GM23338 (cell line): Measurements from ENCODE around the gene PRPF6. TPM values are rescaled to one million over a fixed set of nuclear protein-coding genes. Genes with fewer than 3 reads are reported as not detected.

ENCODE experiments used
- ATAC-seq: fragments of 200-7000 bp; cut with Tn5 transposase; 3 replicates; pipeline ENCODE4 v1.9.1; 2020
- DNase-seq: peaks from one replicate; pipeline ENCODE4 v3.0.0-alpha.2; 2015; ENCODE audit warnings: low spot score
- H2AFZ ChIP-seq: fragments of 200-600 bp; sonication (generic); 2 replicates; pipeline ENCODE4 v1.8.0; 2016; ENCODE audit warnings: antibody characterized with exemption, mild to moderate bottlenecking, moderate library complexity
- H3F3A ChIP-seq: fragments of 200-600 bp; sonication (generic); replicated peaks from 2 replicates; pipeline ENCODE4 v1.8.0; 2017; ENCODE audit warnings: antibody characterized with exemption, mixed run types, low read depth
- H3K27ac ChIP-seq: fragments of 200-600 bp; sonication (generic); 2 replicates; pipeline ENCODE4 v1.6.1; 2016; ENCODE audit warnings: low read depth
- H3K27me3 ChIP-seq: fragments of 200-600 bp; sonication (generic); 2 replicates; pipeline ENCODE4 v1.8.0; 2016; ENCODE audit warnings: mild to moderate bottlenecking, mixed run types, moderate library complexity; ENCODE audit not compliant: insufficient read depth
- H3K36me3 ChIP-seq: fragments of 200-600 bp; sonication (generic); 2 replicates; pipeline ENCODE4 v1.8.0; 2016; ENCODE audit warnings: mild to moderate bottlenecking; ENCODE audit not compliant: insufficient read depth
- H3K4me1 ChIP-seq: fragments of 200-600 bp; sonication (generic); 2 replicates; pipeline ENCODE4 v1.8.0; 2016; ENCODE audit warnings: mild to moderate bottlenecking, moderate library complexity; ENCODE audit not compliant: insufficient read depth
- H3K4me2 ChIP-seq: fragments of 200-600 bp; sonication (generic); 2 replicates; pipeline ENCODE4 v1.7.1; 2017; ENCODE audit warnings: mixed run types
- H3K4me3 ChIP-seq: fragments of 200-600 bp; sonication (generic); 2 replicates; pipeline ENCODE4 v1.6.1; 2016; ENCODE audit warnings: mixed run types
- H3K79me2 ChIP-seq: fragments of 200-600 bp; sonication (generic); replicated peaks from 2 replicates; pipeline ENCODE4 v1.8.0; 2017; ENCODE audit warnings: mild to moderate bottlenecking; ENCODE audit not compliant: insufficient read depth
- H3K9me2 ChIP-seq: fragments of 200-600 bp; sonication (generic); 2 replicates; pipeline ENCODE4 v1.8.0; 2017; ENCODE audit not compliant: insufficient read depth
- H4K20me1 ChIP-seq: fragments of 200-600 bp; sonication (generic); replicated peaks from 2 replicates; pipeline ENCODE4 v1.8.0; 2017; ENCODE audit warnings: mild to moderate bottlenecking; ENCODE audit not compliant: insufficient read depth
- H3K27ac Mint-ChIP-seq: 2 replicates; pipeline ENCODE4 v1.8.0; 2020; ENCODE audit warnings: inconsistent platforms, mild to moderate bottlenecking, moderate library complexity, mixed read lengths
- H3K27me3 Mint-ChIP-seq: 3 replicates; pipeline ENCODE4 v1.8.0; 2022; ENCODE audit warnings: low read depth, mild to moderate bottlenecking, moderate library complexity, mixed read lengths, inconsistent platforms; ENCODE audit not compliant: insufficient read depth, poor library complexity
- H3K36me3 Mint-ChIP-seq: 3 replicates; pipeline ENCODE4 v1.8.0; 2021; ENCODE audit warnings: low read depth, mild to moderate bottlenecking, inconsistent platforms, moderate library complexity, mixed read lengths
- H3K4me1 Mint-ChIP-seq: 3 replicates; pipeline ENCODE4 v1.8.0; 2020; ENCODE audit warnings: mild to moderate bottlenecking, inconsistent platforms, mixed read lengths
- H3K4me3 Mint-ChIP-seq: 3 replicates; pipeline ENCODE4 v1.8.0; 2021; ENCODE audit warnings: moderate library complexity, mild to moderate bottlenecking, inconsistent platforms, mixed read lengths
- H3K9me3 Mint-ChIP-seq: 3 replicates; pipeline ENCODE4 v1.8.0; 2020; ENCODE audit warnings: moderate library complexity, mild to moderate bottlenecking, inconsistent platforms, mixed read lengths
- CREB1 ChIP-seq: fragments of 250-450 bp; sonication (Bioruptor Pico); IDR thresholded peaks from 2 replicates; pipeline ENCODE4 v1.5.0; 2020; ENCODE audit warnings: low read depth, mild to moderate bottlenecking, moderate library complexity
- EZH2 ChIP-seq: fragments of 200-600 bp; sonication (generic); IDR thresholded peaks from one replicate; pipeline ENCODE4 v1.8.0; 2017; ENCODE audit warnings: antibody characterized with exemption, mild to moderate bottlenecking, low read depth; ENCODE audit not compliant: unreplicated experiment
- EZH2phosphoT487 ChIP-seq: fragments of 200-600 bp; sonication (generic); IDR thresholded peaks from one replicate; pipeline ENCODE4 v1.8.1; 2018; ENCODE audit warnings: antibody characterized with exemption; ENCODE audit not compliant: unreplicated experiment
- JUNB ChIP-seq: IDR thresholded peaks from one replicate; pipeline ENCODE4 v1.6.1; 2016; ENCODE audit warnings: antibody characterized with exemption; ENCODE audit not compliant: unreplicated experiment
- POLR2AphosphoS5 ChIP-seq: IDR thresholded peaks from 2 replicates; pipeline ENCODE4 v1.6.1; 2016; ENCODE audit warnings: antibody characterized with exemption, low read depth
- STAT1 ChIP-seq: IDR thresholded peaks from one replicate; pipeline ENCODE4 v1.6.1; 2016; ENCODE audit warnings: antibody characterized with exemption; ENCODE audit not compliant: unreplicated experiment
- ZNF114 ChIP-seq: fragments of 250-450 bp; sonication (Bioruptor Pico); IDR thresholded peaks from 2 replicates; pipeline ENCODE4 v1.5.0; 2020; ENCODE audit warnings: mild to moderate bottlenecking, moderate library complexity
- ZNF331 ChIP-seq: fragments of 250-450 bp; sonication (Bioruptor Pico); IDR thresholded peaks from 2 replicates; pipeline ENCODE4 v1.5.0; 2020; ENCODE audit warnings: low read depth, mild to moderate bottlenecking, moderate library complexity
- polyA plus RNA-seq: library from polyadenylated mRNA; unstranded; fragments of >200 nt; fragmentation: Nextera tagmentation; extraction: Ambion mirVana; gene quantifications from 2 replicates; pipeline ENCODE4 v1.2.1, GENCODE V29; 2016
- total RNA-seq: library from RNA; depleted of rRNA; stranded (reverse); fragments of >200 nt; shearing (Covaris generic); gene quantifications from 2 replicates; pipeline ENCODE4 v1.2.3, GENCODE V29; 2014
- TF ChIP-seq, protein P1 (sequence below): IDR thresholded peaks from one replicate; pipeline ENCODE4 v1.6.1; 2018; ENCODE audit warnings: antibody characterized with exemption; ENCODE audit not compliant: unreplicated experiment
- TF ChIP-seq, protein P2 (sequence below), 2 experiments: fragments of 200-600 bp in 1 of 2; sonication (generic) in 1 of 2; conservative IDR thresholded peaks; 2 replicates each; pipeline versions ENCODE4 v1.5.1 to v1.6.1; 2016 to 2017; ENCODE audit warnings: antibody characterized with exemption in 2 of 2, low read depth in 2 of 2, mild to moderate bottlenecking in 2 of 2, moderate library complexity in 1 of 2
- TF ChIP-seq, protein P3 (sequence below): fragments of 250-450 bp; sonication (Bioruptor Pico); IDR thresholded peaks from 2 replicates; pipeline ENCODE4 v1.5.0; 2020; ENCODE audit warnings: mild to moderate bottlenecking, moderate library complexity

PRPF6 gene
- total and polyA plus RNA-seq, 2 experiments from 2014 or later: 53.8 to 79.9 TPM

DNA sequence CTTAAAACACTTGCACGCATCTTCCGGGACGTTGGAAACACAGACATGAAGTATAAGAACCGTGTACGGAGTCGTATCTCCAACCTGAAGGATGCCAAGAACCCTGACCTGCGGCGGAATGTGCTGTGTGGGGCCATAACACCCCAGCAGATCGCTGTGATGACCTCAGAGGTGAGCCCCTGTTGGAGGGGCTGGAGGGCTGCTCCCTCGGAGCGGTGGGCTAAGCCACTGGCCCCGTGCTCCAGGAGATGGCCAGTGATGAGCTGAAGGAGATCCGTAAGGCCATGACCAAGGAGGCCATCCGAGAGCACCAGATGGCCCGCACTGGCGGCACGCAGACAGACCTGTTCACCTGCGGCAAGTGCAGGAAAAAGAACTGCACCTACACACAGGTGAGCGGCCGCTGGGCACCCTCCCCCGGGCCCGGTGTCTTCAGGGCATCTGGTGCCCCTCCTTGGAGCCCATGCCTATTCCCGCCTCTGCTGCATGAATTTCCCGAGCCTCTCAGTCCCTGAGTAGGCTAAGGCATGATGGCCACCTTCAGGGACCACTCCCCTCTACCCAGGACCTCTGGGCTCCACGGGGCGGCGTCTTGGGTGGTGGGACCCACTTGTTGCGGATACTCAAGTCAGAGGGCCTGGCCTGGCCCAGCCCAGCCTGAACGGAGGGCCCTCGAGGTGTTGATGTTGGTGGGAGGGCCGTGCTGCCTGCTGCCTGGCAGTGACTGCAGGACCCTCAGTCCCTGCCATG is 89.5 kb downstream of the PRPF6 start (continued):
- TF ChIP-seq, protein P1, sequence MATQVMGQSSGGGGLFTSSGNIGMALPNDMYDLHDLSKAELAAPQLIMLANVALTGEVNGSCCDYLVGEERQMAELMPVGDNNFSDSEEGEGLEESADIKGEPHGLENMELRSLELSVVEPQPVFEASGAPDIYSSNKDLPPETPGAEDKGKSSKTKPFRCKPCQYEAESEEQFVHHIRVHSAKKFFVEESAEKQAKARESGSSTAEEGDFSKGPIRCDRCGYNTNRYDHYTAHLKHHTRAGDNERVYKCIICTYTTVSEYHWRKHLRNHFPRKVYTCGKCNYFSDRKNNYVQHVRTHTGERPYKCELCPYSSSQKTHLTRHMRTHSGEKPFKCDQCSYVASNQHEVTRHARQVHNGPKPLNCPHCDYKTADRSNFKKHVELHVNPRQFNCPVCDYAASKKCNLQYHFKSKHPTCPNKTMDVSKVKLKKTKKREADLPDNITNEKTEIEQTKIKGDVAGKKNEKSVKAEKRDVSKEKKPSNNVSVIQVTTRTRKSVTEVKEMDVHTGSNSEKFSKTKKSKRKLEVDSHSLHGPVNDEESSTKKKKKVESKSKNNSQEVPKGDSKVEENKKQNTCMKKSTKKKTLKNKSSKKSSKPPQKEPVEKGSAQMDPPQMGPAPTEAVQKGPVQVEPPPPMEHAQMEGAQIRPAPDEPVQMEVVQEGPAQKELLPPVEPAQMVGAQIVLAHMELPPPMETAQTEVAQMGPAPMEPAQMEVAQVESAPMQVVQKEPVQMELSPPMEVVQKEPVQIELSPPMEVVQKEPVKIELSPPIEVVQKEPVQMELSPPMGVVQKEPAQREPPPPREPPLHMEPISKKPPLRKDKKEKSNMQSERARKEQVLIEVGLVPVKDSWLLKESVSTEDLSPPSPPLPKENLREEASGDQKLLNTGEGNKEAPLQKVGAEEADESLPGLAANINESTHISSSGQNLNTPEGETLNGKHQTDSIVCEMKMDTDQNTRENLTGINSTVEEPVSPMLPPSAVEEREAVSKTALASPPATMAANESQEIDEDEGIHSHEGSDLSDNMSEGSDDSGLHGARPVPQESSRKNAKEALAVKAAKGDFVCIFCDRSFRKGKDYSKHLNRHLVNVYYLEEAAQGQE: no peak
- TF ChIP-seq STAT1 (no peak), ZNF114 (CRISPR knock-in tag) (no peak)

DNA sequence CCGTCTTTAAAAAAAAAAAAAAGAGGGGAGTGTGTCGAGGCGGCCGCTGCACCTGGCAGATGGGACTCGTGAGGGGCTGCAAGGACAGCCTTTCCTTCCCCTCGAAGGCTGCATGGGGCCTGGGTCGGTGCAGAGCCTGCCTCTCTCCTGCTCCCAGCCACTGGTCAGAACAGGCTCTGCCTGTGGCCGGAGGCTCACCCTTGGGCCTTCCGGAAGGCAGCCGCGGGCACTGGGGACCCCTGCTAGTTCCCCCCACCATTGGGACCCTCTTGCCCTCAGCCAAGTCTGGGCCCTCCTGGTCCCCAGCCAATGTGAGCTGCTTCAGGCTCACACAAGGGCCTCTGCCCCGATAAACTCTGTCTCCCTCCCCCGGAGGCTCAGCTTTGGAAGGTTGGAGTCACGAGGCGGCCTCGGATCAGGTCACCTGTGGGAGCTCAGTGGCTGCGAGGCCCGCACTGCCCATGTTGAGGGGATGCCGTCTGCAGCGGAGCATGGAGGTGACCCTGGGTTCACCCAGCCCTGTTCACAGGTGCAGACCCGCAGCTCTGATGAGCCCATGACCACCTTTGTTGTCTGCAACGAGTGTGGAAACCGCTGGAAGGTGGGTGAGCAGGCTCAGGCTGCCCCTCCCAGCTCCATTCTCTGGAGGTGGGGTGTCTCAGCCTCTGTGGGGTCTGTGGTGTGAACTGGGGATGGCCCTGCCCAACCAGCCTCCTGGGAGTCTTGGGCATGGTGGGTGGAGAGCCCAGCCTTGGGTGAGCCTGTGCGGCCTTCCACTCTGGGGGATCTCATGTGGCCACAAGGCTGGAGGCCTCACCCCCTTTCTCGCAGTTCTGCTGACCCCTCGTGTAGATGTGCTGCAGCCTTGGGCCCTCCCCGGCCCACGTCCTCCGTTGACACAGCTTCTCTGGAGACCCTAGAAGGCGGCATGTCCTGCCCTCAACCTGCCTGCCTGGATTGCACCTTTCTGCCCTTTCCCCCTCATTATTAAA is 90.7 kb downstream of the PRPF6 start:
- Histone ChIP-seq H3K79me2 (no peaks in the 10 kb centered on the region), H3K9me2 (no peaks in the 10 kb centered on the region), H3K36me3 (no peaks in the 10 kb centered on the region), H3K27ac (no peak overlapping the region), H3K4me3 (no peak overlapping the region), H4K20me1 (no peaks in the 10 kb centered on the region), H3F3A (no peaks in the 10 kb centered on the region), H3K27me3 (no peaks in the 10 kb centered on the region), H3K4me2 (no peak overlapping the region), H3K4me1 (no peaks in the 10 kb centered on the region), H2AFZ (no peak overlapping the region)
- no peak overlapping the region for H3K4me3 Mint-ChIP-seq
- H3K4me1 Mint-ChIP-seq: peaks cover 6% of the 10 kb centered on the region
- H3K27me3 Mint-ChIP-seq: peaks cover 7% of the 10 kb centered on the region
- H3K36me3 Mint-ChIP-seq: peaks cover 2% of the 10 kb centered on the region; the same call in 1 of the 3 replicates
- H3K27ac Mint-ChIP-seq: no peak overlapping the region
- ATAC-seq (no peak), DNase-seq (no peak)
- H3K9me3 Mint-ChIP-seq: no peaks in the 10 kb centered on the region
- no peak for TF ChIP-seq EZH2
- TF ChIP-seq JUNB: no peak
- TF ChIP-seq EZH2phosphoT487: no peak
- TF ChIP-seq, protein P2, sequence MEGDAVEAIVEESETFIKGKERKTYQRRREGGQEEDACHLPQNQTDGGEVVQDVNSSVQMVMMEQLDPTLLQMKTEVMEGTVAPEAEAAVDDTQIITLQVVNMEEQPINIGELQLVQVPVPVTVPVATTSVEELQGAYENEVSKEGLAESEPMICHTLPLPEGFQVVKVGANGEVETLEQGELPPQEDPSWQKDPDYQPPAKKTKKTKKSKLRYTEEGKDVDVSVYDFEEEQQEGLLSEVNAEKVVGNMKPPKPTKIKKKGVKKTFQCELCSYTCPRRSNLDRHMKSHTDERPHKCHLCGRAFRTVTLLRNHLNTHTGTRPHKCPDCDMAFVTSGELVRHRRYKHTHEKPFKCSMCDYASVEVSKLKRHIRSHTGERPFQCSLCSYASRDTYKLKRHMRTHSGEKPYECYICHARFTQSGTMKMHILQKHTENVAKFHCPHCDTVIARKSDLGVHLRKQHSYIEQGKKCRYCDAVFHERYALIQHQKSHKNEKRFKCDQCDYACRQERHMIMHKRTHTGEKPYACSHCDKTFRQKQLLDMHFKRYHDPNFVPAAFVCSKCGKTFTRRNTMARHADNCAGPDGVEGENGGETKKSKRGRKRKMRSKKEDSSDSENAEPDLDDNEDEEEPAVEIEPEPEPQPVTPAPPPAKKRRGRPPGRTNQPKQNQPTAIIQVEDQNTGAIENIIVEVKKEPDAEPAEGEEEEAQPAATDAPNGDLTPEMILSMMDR (conservative IDR thresholded peaks at IDR 0.05; ENCODE audit: low read depth in 2 of 2): no peak
- TF ChIP-seq CREB1 (CRISPR knock-in tag): no peak
- no peak for TF ChIP-seq ZNF114 (CRISPR knock-in tag)
- TF ChIP-seq ZNF331 (CRISPR knock-in tag): no peak
- no peak for TF ChIP-seq POLR2AphosphoS5
- TF ChIP-seq, protein P3, sequence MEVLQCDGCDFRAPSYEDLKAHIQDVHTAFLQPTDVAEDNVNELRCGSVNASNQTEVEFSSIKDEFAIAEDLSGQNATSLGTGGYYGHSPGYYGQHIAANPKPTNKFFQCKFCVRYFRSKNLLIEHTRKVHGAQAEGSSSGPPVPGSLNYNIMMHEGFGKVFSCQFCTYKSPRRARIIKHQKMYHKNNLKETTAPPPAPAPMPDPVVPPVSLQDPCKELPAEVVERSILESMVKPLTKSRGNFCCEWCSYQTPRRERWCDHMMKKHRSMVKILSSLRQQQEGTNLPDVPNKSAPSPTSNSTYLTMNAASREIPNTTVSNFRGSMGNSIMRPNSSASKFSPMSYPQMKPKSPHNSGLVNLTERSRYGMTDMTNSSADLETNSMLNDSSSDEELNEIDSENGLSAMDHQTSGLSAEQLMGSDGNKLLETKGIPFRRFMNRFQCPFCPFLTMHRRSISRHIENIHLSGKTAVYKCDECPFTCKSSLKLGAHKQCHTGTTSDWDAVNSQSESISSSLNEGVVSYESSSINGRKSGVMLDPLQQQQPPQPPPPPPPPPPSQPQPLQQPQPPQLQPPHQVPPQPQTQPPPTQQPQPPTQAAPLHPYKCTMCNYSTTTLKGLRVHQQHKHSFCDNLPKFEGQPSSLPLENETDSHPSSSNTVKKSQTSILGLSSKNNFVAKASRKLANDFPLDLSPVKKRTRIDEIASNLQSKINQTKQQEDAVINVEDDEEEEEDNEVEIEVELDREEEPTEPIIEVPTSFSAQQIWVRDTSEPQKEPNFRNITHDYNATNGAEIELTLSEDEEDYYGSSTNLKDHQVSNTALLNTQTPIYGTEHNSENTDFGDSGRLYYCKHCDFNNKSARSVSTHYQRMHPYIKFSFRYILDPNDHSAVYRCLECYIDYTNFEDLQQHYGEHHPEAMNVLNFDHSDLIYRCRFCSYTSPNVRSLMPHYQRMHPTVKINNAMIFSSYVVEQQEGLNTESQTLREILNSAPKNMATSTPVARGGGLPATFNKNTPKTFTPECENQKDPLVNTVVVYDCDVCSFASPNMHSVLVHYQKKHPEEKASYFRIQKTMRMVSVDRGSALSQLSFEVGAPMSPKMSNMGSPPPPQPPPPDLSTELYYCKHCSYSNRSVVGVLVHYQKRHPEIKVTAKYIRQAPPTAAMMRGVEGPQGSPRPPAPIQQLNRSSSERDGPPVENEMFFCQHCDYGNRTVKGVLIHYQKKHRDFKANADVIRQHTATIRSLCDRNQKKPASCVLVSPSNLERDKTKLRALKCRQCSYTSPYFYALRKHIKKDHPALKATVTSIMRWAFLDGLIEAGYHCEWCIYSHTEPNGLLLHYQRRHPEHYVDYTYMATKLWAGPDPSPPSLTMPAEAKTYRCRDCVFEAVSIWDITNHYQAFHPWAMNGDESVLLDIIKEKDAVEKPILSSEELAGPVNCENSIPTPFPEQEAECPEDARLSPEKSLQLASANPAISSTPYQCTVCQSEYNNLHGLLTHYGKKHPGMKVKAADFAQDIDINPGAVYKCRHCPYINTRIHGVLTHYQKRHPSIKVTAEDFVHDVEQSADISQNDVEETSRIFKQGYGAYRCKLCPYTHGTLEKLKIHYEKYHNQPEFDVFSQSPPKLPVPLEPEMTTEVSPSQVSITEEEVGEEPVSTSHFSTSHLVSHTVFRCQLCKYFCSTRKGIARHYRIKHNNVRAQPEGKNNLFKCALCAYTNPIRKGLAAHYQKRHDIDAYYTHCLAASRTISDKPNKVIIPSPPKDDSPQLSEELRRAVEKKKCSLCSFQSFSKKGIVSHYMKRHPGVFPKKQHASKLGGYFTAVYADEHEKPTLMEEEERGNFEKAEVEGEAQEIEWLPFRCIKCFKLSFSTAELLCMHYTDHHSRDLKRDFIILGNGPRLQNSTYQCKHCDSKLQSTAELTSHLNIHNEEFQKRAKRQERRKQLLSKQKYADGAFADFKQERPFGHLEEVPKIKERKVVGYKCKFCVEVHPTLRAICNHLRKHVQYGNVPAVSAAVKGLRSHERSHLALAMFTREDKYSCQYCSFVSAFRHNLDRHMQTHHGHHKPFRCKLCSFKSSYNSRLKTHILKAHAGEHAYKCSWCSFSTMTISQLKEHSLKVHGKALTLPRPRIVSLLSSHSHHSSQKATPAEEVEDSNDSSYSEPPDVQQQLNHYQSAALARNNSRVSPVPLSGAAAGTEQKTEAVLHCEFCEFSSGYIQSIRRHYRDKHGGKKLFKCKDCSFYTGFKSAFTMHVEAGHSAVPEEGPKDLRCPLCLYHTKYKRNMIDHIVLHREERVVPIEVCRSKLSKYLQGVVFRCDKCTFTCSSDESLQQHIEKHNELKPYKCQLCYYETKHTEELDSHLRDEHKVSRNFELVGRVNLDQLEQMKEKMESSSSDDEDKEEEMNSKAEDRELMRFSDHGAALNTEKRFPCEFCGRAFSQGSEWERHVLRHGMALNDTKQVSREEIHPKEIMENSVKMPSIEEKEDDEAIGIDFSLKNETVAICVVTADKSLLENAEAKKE (CRISPR knock-in tag): no peak
